Endodermal cell (in vitro differentiated cells): ENCODE data around the gene SLC66A2. TPM values are rescaled to one million over a fixed set of nuclear protein-coding genes. Genes with fewer than 3 reads are reported as not detected.
A peak's percentile ranks its signal among the peaks of the same experiment; 100 is the strongest.

Source experiments
- DNase-seq: peaks from one replicate; pipeline ENCODE4 v3.0.0-alpha.2; 2017
- H3K27ac ChIP-seq: 2 replicates; pipeline ENCODE4 v1.5.1; 2013; ENCODE audit warnings: mild to moderate bottlenecking, low read depth, low read length, moderate library complexity
- H3K27me3 ChIP-seq: 2 replicates; pipeline ENCODE4 v1.6.1; 2013; ENCODE audit warnings: mild to moderate bottlenecking, low read length, moderate library complexity; ENCODE audit not compliant: insufficient read depth, control insufficient read depth, poor library complexity, severe bottlenecking
- H3K36me3 ChIP-seq: 2 replicates; pipeline ENCODE4 v1.7.0; 2013; ENCODE audit warnings: mild to moderate bottlenecking, low read length, moderate library complexity; ENCODE audit not compliant: control insufficient read depth, insufficient read depth
- H3K4me1 ChIP-seq: one replicate; pipeline ENCODE4 v1.7.0; 2013; ENCODE audit warnings: low read length; ENCODE audit not compliant: control insufficient read depth, insufficient read depth
- H3K4me3 ChIP-seq: 2 replicates; pipeline ENCODE4 v1.5.1; 2013; ENCODE audit warnings: mild to moderate bottlenecking, low read length, moderate library complexity
- H3K9ac ChIP-seq: 2 replicates; pipeline ENCODE4 v1.6.1; 2013; ENCODE audit warnings: mild to moderate bottlenecking, low read length, moderate library complexity; ENCODE audit not compliant: poor library complexity, severe bottlenecking; ENCODE audit errors: extremely low read depth
- H3K9me3 ChIP-seq: 2 replicates; pipeline ENCODE4 v1.6.1; 2013; ENCODE audit warnings: mild to moderate bottlenecking, low read length, moderate library complexity; ENCODE audit not compliant: control insufficient read depth
- H3K27ac Mint-ChIP-seq: 2 replicates; pipeline ENCODE4 v1.8.0; 2020; ENCODE audit warnings: mixed read lengths
- H3K27me3 Mint-ChIP-seq: 2 replicates; pipeline ENCODE4 v1.8.0; 2021; ENCODE audit warnings: mild to moderate bottlenecking, mixed read lengths; ENCODE audit not compliant: insufficient read depth
- H3K36me3 Mint-ChIP-seq: 2 replicates; pipeline ENCODE4 v1.8.0; 2020; ENCODE audit warnings: low read depth, mixed read lengths
- H3K4me1 Mint-ChIP-seq: 2 replicates; pipeline ENCODE4 v1.8.0; 2020; ENCODE audit warnings: mixed read lengths
- H3K4me3 Mint-ChIP-seq: 2 replicates; pipeline ENCODE4 v1.8.0; 2020; ENCODE audit warnings: mild to moderate bottlenecking, moderate library complexity, mixed read lengths
- H3K9me3 Mint-ChIP-seq: 2 replicates; pipeline ENCODE4 v1.8.0; 2020; ENCODE audit warnings: mild to moderate bottlenecking, mixed read lengths
- CTCF ChIP-seq: fragments of 200-600 bp; sonication (generic); conservative IDR thresholded peaks from 2 replicates; pipeline ENCODE4 v1.5.0; 2021; ENCODE audit warnings: antibody characterized with exemption, mild to moderate bottlenecking
- WGBS, 2 experiments: methylation state at CpG; one replicate each; pipeline versions ENCODE4 v1.1.5 to v1.1.7; 2013; ENCODE audit warnings: missing lambda C conversion rate in 2 of 2, mixed read lengths in 1 of 2; ENCODE audit not compliant: insufficient coverage in 1 of 2, insufficient read length in 1 of 2; 5-methylcytosine and 5-hydroxymethylcytosine counted together
- total RNA-seq, 2 donors: library from RNA; stranded (reverse); fragmentation: NEBNext Ultra II Directional in 1 of 2; extraction: Animal tissue kit (Norgen Biotek cat#: 25700) in 1 of 2; gene quantifications; 2 replicates in 1 of 2; 3 replicates in 1 of 2; pipeline ENCODE4 v1.2.1, GENCODE V29; 2021

The SLC66A2 gene
- total RNA-seq, 2 donors from 2014 or later, result 30.3 to 32.4 TPM

GRCh38 chr18:79982736-79983135 lies 31.3 kb upstream of the SLC66A2 start:
- Mint-ChIP-seq H3K36me3 (peaks cover 43% of the 10 kb centered on the region), H3K27ac (peak overlapping the region; percentile 35)

GRCh38 chr18:79980585-79980984 lies 29.1 kb upstream of the SLC66A2 start:
- 93 to 94% methylated on average over 13 of the region's 13 CpGs for WGBS, 2 experiments
- Histone ChIP-seq H3K4me1 (no peaks in the 10 kb centered on the region), H3K9ac (no peak overlapping the region), H3K4me3 (no peak overlapping the region), H3K9me3 (no peaks in the 10 kb centered on the region), H3K36me3 (peaks cover 56% of the 10 kb centered on the region), H3K27ac (no peak overlapping the region), H3K27me3 (no peaks in the 10 kb centered on the region)
- no peak for TF ChIP-seq CTCF
- H3K4me3 Mint-ChIP-seq, result no peak overlapping the region
- H3K36me3 Mint-ChIP-seq, result peaks cover 49% of the 10 kb centered on the region
- peak overlapping the region; percentile 64 for H3K27ac Mint-ChIP-seq
- no peaks in the 10 kb centered on the region for H3K27me3 Mint-ChIP-seq
- DNase-seq, result no peak
- H3K9me3 Mint-ChIP-seq, result no peaks in the 10 kb centered on the region
- H3K4me1 Mint-ChIP-seq, result no peaks in the 10 kb centered on the region

More at GRCh38 chr18:79982736-79983135, 31.3 kb upstream of the SLC66A2 start:
- no peak overlapping the region for H3K4me3 ChIP-seq
- H3K4me1 Mint-ChIP-seq, result peaks cover 13% of the 10 kb centered on the region
- no peaks in the 10 kb centered on the region for H3K27me3 ChIP-seq
- TF ChIP-seq CTCF, result no peak
- H3K27me3 Mint-ChIP-seq, result no peaks in the 10 kb centered on the region
- peaks cover 47% of the 10 kb centered on the region for H3K36me3 ChIP-seq
- no peak overlapping the region for H3K9ac ChIP-seq
- H3K4me1 ChIP-seq, result no peaks in the 10 kb centered on the region
- H3K4me3 Mint-ChIP-seq, result no peak overlapping the region
- 95% methylated on average over 3 to 6 of the region's 6 CpGs for WGBS, 2 experiments
- H3K27ac ChIP-seq, result no peak overlapping the region
- DNase-seq, result no peak
- no peaks in the 10 kb centered on the region for H3K9me3 Mint-ChIP-seq
- no peaks in the 10 kb centered on the region for H3K9me3 ChIP-seq

- Mint-ChIP-seq H3K27ac (peak overlapping the region; percentile 64), H3K4me1 (no peaks in the 10 kb centered on the region), H3K9me3 (no peaks in the 10 kb centered on the region), H3K27me3 (no peaks in the 10 kb centered on the region), H3K4me3 (no peak overlapping the region), H3K36me3 (peaks cover 49% of the 10 kb centered on the region)
- Histone ChIP-seq H3K36me3 (peaks cover 56% of the 10 kb centered on the region), H3K4me3 (no peak overlapping the region), H3K27me3 (no peaks in the 10 kb centered on the region), H3K27ac (no peak overlapping the region), H3K4me1 (no peaks in the 10 kb centered on the region), H3K9ac (no peak overlapping the region), H3K9me3 (no peaks in the 10 kb centered on the region)
- WGBS, 2 experiments, result 93 to 98% methylated on average over 5 of the region's 5 CpGs
- no peak for DNase-seq
- no peak for TF ChIP-seq CTCF
Measured at GRCh38 chr18:79979843-79980242, 28.4 kb upstream of the SLC66A2 start.
